T-helper 2 cell treated with Interferon-gamma antibody and Interleukin-4, amounts not matched to agents 5 μg/mL and 100 μg/mL, for 36 hours (primary cell): ENCODE results near the gene MLST8.

Source experiments
- DNase-seq: peaks from one replicate; pipeline ENCODE4 v3.0.0; 2021; ENCODE audit warnings: low spot score
- H3K27ac Mint-ChIP-seq: one replicate; pipeline ENCODE4 v1.8.0; 2021; ENCODE audit warnings: mild to moderate bottlenecking, mixed read lengths
- H3K27me3 Mint-ChIP-seq: one replicate; pipeline ENCODE4 v1.8.0; 2021; ENCODE audit warnings: low read depth, mixed read lengths
- H3K36me3 Mint-ChIP-seq: one replicate; pipeline ENCODE4 v1.8.0; 2021; ENCODE audit warnings: low read depth, mixed read lengths
- H3K4me1 Mint-ChIP-seq: one replicate; pipeline ENCODE4 v1.8.0; 2021; ENCODE audit warnings: low read depth, mixed read lengths
- H3K4me3 Mint-ChIP-seq: one replicate; pipeline ENCODE4 v1.8.0; 2022; ENCODE audit warnings: mild to moderate bottlenecking, moderate library complexity, mixed read lengths
- H3K9me3 Mint-ChIP-seq: one replicate; pipeline ENCODE4 v1.8.0; 2021; ENCODE audit warnings: mixed read lengths

The MLST8 gene

GRCh38 chr16:2166263-2167067 is 38.8 kb upstream of the MLST8 start:
- Mint-ChIP-seq H3K27me3 (no peaks in the 10 kb centered on the region), H3K27ac (no peak overlapping the region), H3K9me3 (no peaks in the 10 kb centered on the region), H3K4me3 (no peak overlapping the region), H3K4me1 (no peaks in the 10 kb centered on the region), H3K36me3 (peaks cover 13% of the 10 kb centered on the region)
- DNase-seq = no peak

- H3K4me3 Mint-ChIP-seq = no peak overlapping the region
- no peaks in the 10 kb centered on the region for H3K27me3 Mint-ChIP-seq
- no peak overlapping the region for H3K27ac Mint-ChIP-seq
- no peaks in the 10 kb centered on the region for H3K9me3 Mint-ChIP-seq
- peaks cover 11% of the 10 kb centered on the region for H3K36me3 Mint-ChIP-seq
- no peak for DNase-seq
- no peaks in the 10 kb centered on the region for H3K4me1 Mint-ChIP-seq
Measured at GRCh38 chr16:2167068-2167638, 38.1 kb upstream of the MLST8 start.

- Mint-ChIP-seq H3K9me3 (no peaks in the 10 kb centered on the region), H3K4me3 (no peak overlapping the region), H3K36me3 (peaks cover 14% of the 10 kb centered on the region), H3K27ac (no peak overlapping the region), H3K4me1 (no peaks in the 10 kb centered on the region), H3K27me3 (no peaks in the 10 kb centered on the region)
- no peak for DNase-seq
Measured at GRCh38 chr16:2170080-2170479, 35.2 kb upstream of the MLST8 start.

- Mint-ChIP-seq H3K4me3 (no peak overlapping the region), H3K27me3 (no peaks in the 10 kb centered on the region), H3K36me3 (peaks cover 15% of the 10 kb centered on the region), H3K27ac (no peak overlapping the region), H3K9me3 (no peaks in the 10 kb centered on the region), H3K4me1 (no peaks in the 10 kb centered on the region)
- no peak for DNase-seq
Measured at GRCh38 chr16:2170587-2171435, 34.4 kb upstream of the MLST8 start.

- no peak overlapping the region for H3K27ac Mint-ChIP-seq
- H3K4me1 Mint-ChIP-seq = no peaks in the 10 kb centered on the region
- H3K27me3 Mint-ChIP-seq = no peaks in the 10 kb centered on the region
- no peak overlapping the region for H3K4me3 Mint-ChIP-seq
- H3K36me3 Mint-ChIP-seq = peaks cover 15% of the 10 kb centered on the region
- DNase-seq = no peak
- H3K9me3 Mint-ChIP-seq = no peaks in the 10 kb centered on the region
Measured at GRCh38 chr16:2171601-2172178, 33.6 kb upstream of the MLST8 start.

GRCh38 chr16:2172688-2173335 is 32.4 kb upstream of the MLST8 start:
- H3K27ac Mint-ChIP-seq = no peak overlapping the region
- no peaks in the 10 kb centered on the region for H3K4me1 Mint-ChIP-seq
- no peak overlapping the region for H3K4me3 Mint-ChIP-seq
- no peak for DNase-seq
- no peaks in the 10 kb centered on the region for H3K27me3 Mint-ChIP-seq
- no peaks in the 10 kb centered on the region for H3K9me3 Mint-ChIP-seq
- peaks cover 17% of the 10 kb centered on the region for H3K36me3 Mint-ChIP-seq

GRCh38 chr16:2173366-2173765 is 31.9 kb upstream of the MLST8 start:
- H3K4me3 Mint-ChIP-seq = no peak overlapping the region
- no peak for DNase-seq
- no peaks in the 10 kb centered on the region for H3K9me3 Mint-ChIP-seq
- no peak overlapping the region for H3K27ac Mint-ChIP-seq
- no peaks in the 10 kb centered on the region for H3K27me3 Mint-ChIP-seq
- no peaks in the 10 kb centered on the region for H3K4me1 Mint-ChIP-seq
- H3K36me3 Mint-ChIP-seq = peaks cover 15% of the 10 kb centered on the region

- peaks cover 14% of the 10 kb centered on the region for H3K36me3 Mint-ChIP-seq
- no peaks in the 10 kb centered on the region for H3K27me3 Mint-ChIP-seq
- H3K4me3 Mint-ChIP-seq = no peak overlapping the region
- no peaks in the 10 kb centered on the region for H3K4me1 Mint-ChIP-seq
- no peak for DNase-seq
- no peaks in the 10 kb centered on the region for H3K9me3 Mint-ChIP-seq
- H3K27ac Mint-ChIP-seq = no peak overlapping the region
Measured at GRCh38 chr16:2173916-2174315, 31.3 kb upstream of the MLST8 start.

GRCh38 chr16:2174396-2175131 is 30.7 kb upstream of the MLST8 start:
- no peak for DNase-seq
- H3K27ac Mint-ChIP-seq = no peak overlapping the region
- H3K9me3 Mint-ChIP-seq = no peaks in the 10 kb centered on the region
- peaks cover 14% of the 10 kb centered on the region for H3K36me3 Mint-ChIP-seq
- H3K27me3 Mint-ChIP-seq = no peaks in the 10 kb centered on the region
- no peak overlapping the region for H3K4me3 Mint-ChIP-seq
- H3K4me1 Mint-ChIP-seq = no peaks in the 10 kb centered on the region

GRCh38 chr16:2175454-2175853 is 29.8 kb upstream of the MLST8 start:
- Mint-ChIP-seq H3K4me1 (no peaks in the 10 kb centered on the region), H3K4me3 (no peak overlapping the region), H3K27me3 (no peaks in the 10 kb centered on the region), H3K27ac (no peak overlapping the region), H3K36me3 (peaks cover 14% of the 10 kb centered on the region), H3K9me3 (no peaks in the 10 kb centered on the region)
- DNase-seq = no peak

GRCh38 chr16:2176047-2176446 is 29.2 kb upstream of the MLST8 start:
- DNase-seq = no peak
- H3K4me1 Mint-ChIP-seq = no peaks in the 10 kb centered on the region
- no peak overlapping the region for H3K4me3 Mint-ChIP-seq
- no peak overlapping the region for H3K27ac Mint-ChIP-seq
- H3K9me3 Mint-ChIP-seq = no peaks in the 10 kb centered on the region
- peaks cover 14% of the 10 kb centered on the region for H3K36me3 Mint-ChIP-seq
- no peaks in the 10 kb centered on the region for H3K27me3 Mint-ChIP-seq

GRCh38 chr16:2177101-2177500 is 28.2 kb upstream of the MLST8 start:
- Mint-ChIP-seq H3K4me1 (no peaks in the 10 kb centered on the region), H3K27me3 (no peaks in the 10 kb centered on the region), H3K9me3 (no peaks in the 10 kb centered on the region), H3K27ac (no peak overlapping the region), H3K4me3 (no peak overlapping the region), H3K36me3 (peaks cover 14% of the 10 kb centered on the region)
- DNase-seq = no peak

GRCh38 chr16:2177561-2177960 is 27.7 kb upstream of the MLST8 start:
- Mint-ChIP-seq H3K27ac (no peak overlapping the region), H3K36me3 (peaks cover 14% of the 10 kb centered on the region), H3K9me3 (no peaks in the 10 kb centered on the region), H3K4me3 (no peak overlapping the region), H3K4me1 (no peaks in the 10 kb centered on the region), H3K27me3 (no peaks in the 10 kb centered on the region)
- no peak for DNase-seq
